H1 (cell line): Measurements from ENCODE around the gene MEMO1. TPM values are rescaled to one million over a fixed set of nuclear protein-coding genes. Genes with fewer than 3 reads are reported as not detected.

ENCODE experiments used
- polyA plus RNA-seq, 7 experiments: library from polyadenylated mRNA; depleted of rRNA in 3 of 7; stranded (reverse) in 5 of 7; unstranded in 2 of 7; fragments of >200 nt in 5 of 7; fragments of 200-250 nt in 2 of 7; gene quantifications; 1 replicate in 5 of 7; 2 replicates in 1 of 7; 4 replicates in 1 of 7; pipeline versions ENCODE4 v1.2.1 to v1.2.3, GENCODE V29; 2011 to 2013; ENCODE audit warnings: missing spikeins in 2 of 7, mixed read lengths in 2 of 7
- total RNA-seq: library from RNA; stranded (reverse); fragmentation: NEBNext Ultra II Directional; extraction: Animal tissue kit (Norgen Biotek cat#: 25700); gene quantifications from 2 replicates; pipeline ENCODE4 v1.2.1, GENCODE V29; 2021
- TF ChIP-seq, protein P1 (sequence below): IDR thresholded peaks from 2 replicates; pipeline ENCODE4 v1.6.1; 2011; ENCODE audit warnings: low read length, improper control_type of control experiment

The MEMO1 gene
- total and polyA plus RNA-seq, 2 of the 8 experiments (the other 6 are each of a cell fraction or from before 2014, with no cell fraction given), result 26.9 to 54.7 TPM

DNA sequence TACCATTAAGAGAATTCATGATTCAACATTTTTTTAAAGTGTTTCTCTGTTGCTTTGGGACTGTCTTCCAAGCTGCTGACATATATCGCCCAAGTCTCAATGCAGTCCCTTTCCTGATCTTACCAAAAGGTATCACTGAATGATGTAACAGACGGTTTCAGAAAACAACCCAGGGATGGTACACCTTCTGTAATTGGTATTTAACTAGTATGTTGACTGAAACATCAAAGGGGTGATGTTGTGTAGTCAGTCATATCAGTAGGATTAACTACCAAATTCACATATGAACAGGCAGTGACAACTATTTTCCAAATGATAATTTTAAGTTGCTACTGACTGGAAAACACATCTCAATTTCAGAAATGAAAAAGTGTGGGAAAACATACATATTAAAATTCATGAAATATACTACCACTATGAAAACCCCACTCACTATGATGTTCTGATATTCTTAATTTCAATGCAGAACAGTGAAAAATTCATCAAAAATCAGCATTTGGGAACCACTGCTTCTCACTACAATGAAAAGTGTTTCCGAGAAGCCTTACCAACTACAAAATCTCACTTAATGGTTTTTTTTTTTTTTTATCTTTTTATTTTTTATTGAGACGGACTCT is 59.8 kb downstream of the MEMO1 start (continued):
- TF ChIP-seq, protein P1, sequence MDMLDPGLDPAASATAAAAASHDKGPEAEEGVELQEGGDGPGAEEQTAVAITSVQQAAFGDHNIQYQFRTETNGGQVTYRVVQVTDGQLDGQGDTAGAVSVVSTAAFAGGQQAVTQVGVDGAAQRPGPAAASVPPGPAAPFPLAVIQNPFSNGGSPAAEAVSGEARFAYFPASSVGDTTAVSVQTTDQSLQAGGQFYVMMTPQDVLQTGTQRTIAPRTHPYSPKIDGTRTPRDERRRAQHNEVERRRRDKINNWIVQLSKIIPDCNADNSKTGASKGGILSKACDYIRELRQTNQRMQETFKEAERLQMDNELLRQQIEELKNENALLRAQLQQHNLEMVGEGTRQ, result no peak
